Esophagus squamous epithelium (tissue), 5 donors: ENCODE data around the gene FNTB. TPM values are rescaled to one million over a fixed set of nuclear protein-coding genes. Genes with fewer than 3 reads are reported as not detected.

Source experiments
- DNase-seq: peaks from one replicate; lab custom pipeline; 2025; lab: John Stamatoyannopoulos, UW
- H3K27ac ChIP-seq, 4 donors: fragments of 200-600 bp; sonication (generic); one replicate each; pipeline ENCODE4 v1.5.1; 2016 to 2019; ENCODE audit warnings: mild to moderate bottlenecking in 1 of 4
- H3K27me3 ChIP-seq, 4 donors: fragments of 200-600 bp; sonication (generic); 1 replicate in 3 of 4; 2 replicates in 1 of 4; pipeline versions ENCODE4 v1.5.1 to v1.6.0; 2017 to 2021; ENCODE audit warnings: antibody characterized with exemption in 1 of 4
- H3K36me3 ChIP-seq, 3 donors: fragments of 200-600 bp; sonication (generic); one replicate each; pipeline ENCODE4 v1.5.1; 2016 to 2019
- H3K4me1 ChIP-seq, 3 donors: fragments of 200-600 bp; sonication (generic); one replicate each; pipeline ENCODE4 v1.5.1; 2017 to 2019
- H3K4me3 ChIP-seq, 4 donors: fragments of 200-600 bp; sonication (generic); 1 replicate in 3 of 4; 2 replicates in 1 of 4; pipeline ENCODE4 v1.5.1; 2016 to 2019; ENCODE audit warnings: mild to moderate bottlenecking in 2 of 4, moderate library complexity in 1 of 4
- H3K9me3 ChIP-seq, 3 donors: fragments of 200-600 bp; sonication (generic); one replicate each; pipeline ENCODE4 v1.5.1; 2016 to 2019
- POLR2A ChIP-seq, 4 donors: fragments of 450-650 bp; IDR thresholded peaks; one replicate each; pipeline ENCODE4 v1.6.1; 2017; ENCODE audit warnings: antibody characterized with exemption in 4 of 4, mild to moderate bottlenecking in 4 of 4, moderate library complexity in 3 of 4
- WGBS, 2 donors: methylation state at CpG; one replicate each; pipeline ENCODE4 v1.1.5; 2018; 5-methylcytosine and 5-hydroxymethylcytosine counted together
- intact Hi-C: fragments of 100-400 bp; cut with DNase I; formaldehyde crosslinking; loops from one replicate; pipeline ENCODE4 v1.15.0; 2022
- total RNA-seq, 4 donors: library from RNA; depleted of rRNA; stranded (reverse); fragments of >200 nt; gene quantifications; one replicate each; pipeline ENCODE4 v1.1.0, GENCODE V29; 2016
- TF ChIP-seq, protein P1 (sequence below), 6 experiments: fragments of 450-650 bp in 4 of 6; fragments of 200-600 bp in 2 of 6; sonication (generic) in 2 of 6; IDR thresholded peaks; one replicate each; pipeline ENCODE4 v1.5.1; 2016 to 2019; ENCODE audit warnings: antibody characterized with exemption in 6 of 6, mild to moderate bottlenecking in 4 of 6, moderate library complexity in 4 of 6
- donor health status: DM: yes; HTN: yes; CAD: no.

Gene FNTB
- total RNA-seq, 4 donors from 2014 or later = 16.2 to 20.4 (median 18.2) TPM

DNA sequence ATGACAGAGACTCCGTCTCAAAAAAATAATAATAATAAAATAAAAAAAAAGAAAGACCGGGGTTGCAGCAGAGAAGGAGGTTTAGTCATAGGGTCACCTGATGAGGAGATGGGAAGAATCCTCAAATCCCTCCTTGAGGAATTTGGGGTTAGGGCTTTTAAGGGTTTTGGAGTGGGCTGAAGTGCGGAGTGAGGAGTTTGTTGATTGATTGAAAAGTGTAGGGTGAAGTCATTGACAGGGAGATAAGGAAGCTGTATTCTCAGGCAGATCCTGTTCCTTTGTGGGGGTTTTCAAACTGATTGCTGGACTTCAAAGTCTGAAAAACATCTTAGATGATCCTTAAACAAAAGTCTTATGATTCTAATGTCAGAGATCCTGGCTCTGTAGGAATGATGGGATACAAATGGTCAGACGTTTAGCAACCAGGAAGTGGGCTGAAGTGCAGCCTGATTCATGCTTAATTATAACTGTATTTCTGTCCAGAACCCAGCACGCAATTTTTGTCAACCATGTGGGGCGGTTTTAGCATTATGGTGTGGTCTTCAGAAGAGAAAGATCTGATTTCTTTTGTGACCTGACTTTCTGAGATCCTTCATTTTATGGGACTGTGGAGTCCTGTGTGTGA is 16.0 kb downstream of the FNTB start:
- TF ChIP-seq POLR2A (IDR thresholded peaks at IDR 0.05) = no peak
- 68 to 73% methylated on average over 6 of the region's 6 CpGs for WGBS, 2 donors
- Histone ChIP-seq H3K4me3 (no peak overlapping the region), H3K9me3 (no peaks in the 10 kb centered on the region), H3K27me3 (no peaks in the 10 kb centered on the region), H3K36me3 (peaks cover 0 to 22% (median 0%) of the 10 kb centered on the region in 3 donors), H3K27ac (peak overlapping the region in 1 of 4 donors; percentile 19), H3K4me1 (peaks cover 10 to 50% (median 11%) of the 10 kb centered on the region in 3 donors)
- no peak for DNase-seq
- intact Hi-C loops = no loop called here

DNA sequence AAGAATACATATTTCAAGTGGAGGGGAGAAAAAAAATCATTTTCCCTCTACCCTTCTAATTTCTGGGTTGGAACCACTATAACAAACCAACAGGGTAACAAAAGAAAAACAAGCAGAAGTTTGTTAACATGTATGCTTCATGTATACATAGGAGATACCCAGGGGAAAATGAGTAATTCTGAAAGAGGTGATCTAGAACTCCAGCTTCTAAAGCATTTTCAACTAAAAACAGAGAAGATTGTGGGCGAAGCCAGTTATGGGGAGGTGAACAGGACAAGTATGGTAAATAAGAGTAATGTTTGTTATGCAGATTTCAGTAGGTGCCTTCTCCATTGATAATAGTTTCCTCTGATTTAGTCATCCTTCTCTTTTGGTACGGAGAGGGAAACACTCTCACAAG is 16.7 kb downstream of the FNTB start:
- H3K9me3 ChIP-seq = no peaks in the 10 kb centered on the region
- H3K4me1 ChIP-seq = peaks cover 4 to 43% (median 7%) of the 10 kb centered on the region in 3 donors
- peaks cover 0 to 28% (median 0%) of the 10 kb centered on the region in 3 donors for H3K36me3 ChIP-seq
- H3K27me3 ChIP-seq = no peaks in the 10 kb centered on the region
- TF ChIP-seq POLR2A (IDR thresholded peaks at IDR 0.05) = no peak
- H3K27ac ChIP-seq = peak overlapping the region in 1 of 4 donors; percentile 5
- 78 to 82% methylated on average over 2 of the region's 2 CpGs for WGBS, 2 donors
- intact Hi-C loops = no loop called here
- DNase-seq = no peak
- H3K4me3 ChIP-seq = no peak overlapping the region

DNA sequence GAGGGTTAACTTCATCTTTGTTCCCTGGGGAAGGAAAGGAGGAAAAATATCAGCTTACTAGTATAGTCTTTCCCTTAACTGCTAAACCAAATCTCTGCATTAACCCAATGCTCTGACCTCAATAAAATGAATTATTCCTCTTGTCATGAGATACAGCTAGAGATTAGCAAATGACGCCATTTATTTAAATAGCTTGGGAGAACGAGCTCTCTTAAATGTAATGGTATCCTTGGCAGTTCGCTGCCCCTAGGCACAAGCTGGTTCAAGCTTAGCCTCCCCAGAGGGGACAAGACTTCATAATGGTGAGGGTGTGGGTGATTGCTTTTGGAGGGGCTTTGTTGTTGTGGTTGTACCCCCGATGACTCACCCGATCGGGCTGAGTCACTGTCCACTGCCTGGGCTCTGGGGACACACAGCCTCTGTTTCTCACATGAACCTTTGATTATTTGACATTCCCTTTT is 19.6 kb downstream of the FNTB start:
- Histone ChIP-seq H3K9me3 (no peaks in the 10 kb centered on the region), H3K27me3 (no peaks in the 10 kb centered on the region), H3K4me3 (no peak overlapping the region), H3K4me1 (peaks cover 0 to 22% (median 3%) of the 10 kb centered on the region in 3 donors), H3K36me3 (peaks cover 0 to 57% (median 0%) of the 10 kb centered on the region in 3 donors), H3K27ac (peak overlapping the region in 3 of 4 donors; percentile 32 to 68 (median 62))
- intact Hi-C loops = no loop called here
- WGBS, 2 donors = 80 to 81% methylated on average over 5 to 6 of the region's 6 CpGs
- no peak for DNase-seq
- TF ChIP-seq, protein P1, sequence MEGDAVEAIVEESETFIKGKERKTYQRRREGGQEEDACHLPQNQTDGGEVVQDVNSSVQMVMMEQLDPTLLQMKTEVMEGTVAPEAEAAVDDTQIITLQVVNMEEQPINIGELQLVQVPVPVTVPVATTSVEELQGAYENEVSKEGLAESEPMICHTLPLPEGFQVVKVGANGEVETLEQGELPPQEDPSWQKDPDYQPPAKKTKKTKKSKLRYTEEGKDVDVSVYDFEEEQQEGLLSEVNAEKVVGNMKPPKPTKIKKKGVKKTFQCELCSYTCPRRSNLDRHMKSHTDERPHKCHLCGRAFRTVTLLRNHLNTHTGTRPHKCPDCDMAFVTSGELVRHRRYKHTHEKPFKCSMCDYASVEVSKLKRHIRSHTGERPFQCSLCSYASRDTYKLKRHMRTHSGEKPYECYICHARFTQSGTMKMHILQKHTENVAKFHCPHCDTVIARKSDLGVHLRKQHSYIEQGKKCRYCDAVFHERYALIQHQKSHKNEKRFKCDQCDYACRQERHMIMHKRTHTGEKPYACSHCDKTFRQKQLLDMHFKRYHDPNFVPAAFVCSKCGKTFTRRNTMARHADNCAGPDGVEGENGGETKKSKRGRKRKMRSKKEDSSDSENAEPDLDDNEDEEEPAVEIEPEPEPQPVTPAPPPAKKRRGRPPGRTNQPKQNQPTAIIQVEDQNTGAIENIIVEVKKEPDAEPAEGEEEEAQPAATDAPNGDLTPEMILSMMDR (IDR thresholded peaks at IDR 0.05) = no peak
- TF ChIP-seq POLR2A (IDR thresholded peaks at IDR 0.05) = no peak

DNA sequence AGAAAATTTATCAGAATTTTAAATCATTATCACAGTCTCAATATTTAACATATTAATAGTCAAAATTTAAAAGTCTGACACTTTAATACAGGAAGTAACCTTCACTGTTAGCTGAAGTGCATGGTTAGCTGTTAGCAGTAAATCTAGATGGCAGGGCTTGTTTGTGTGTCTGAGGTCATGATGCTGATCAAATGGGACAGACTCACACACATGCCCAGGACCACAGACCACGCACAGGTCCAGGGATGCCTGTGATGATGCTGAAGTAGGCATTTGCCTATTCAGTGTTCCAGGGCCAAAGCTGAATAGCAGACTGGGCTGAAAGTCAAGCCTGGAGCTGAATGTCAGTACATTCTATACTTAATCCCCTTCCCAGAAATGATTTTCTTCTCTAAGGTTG is 20.5 kb downstream of the FNTB start:
- intact Hi-C loops = no loop called here
- DNase-seq = no peak
- Histone ChIP-seq H3K27ac (no peak overlapping the region), H3K36me3 (peaks cover 0 to 67% (median 0%) of the 10 kb centered on the region in 3 donors), H3K4me1 (peaks cover 0 to 21% (median 3%) of the 10 kb centered on the region in 3 donors), H3K27me3 (no peaks in the 10 kb centered on the region), H3K9me3 (no peaks in the 10 kb centered on the region), H3K4me3 (no peak overlapping the region)
- TF ChIP-seq, protein P1 (IDR thresholded peaks at IDR 0.05) = no peak
- TF ChIP-seq POLR2A (IDR thresholded peaks at IDR 0.05) = no peak
- 90 to 100% methylated on average over 1 of the region's 1 CpG for WGBS, 2 donors

DNA sequence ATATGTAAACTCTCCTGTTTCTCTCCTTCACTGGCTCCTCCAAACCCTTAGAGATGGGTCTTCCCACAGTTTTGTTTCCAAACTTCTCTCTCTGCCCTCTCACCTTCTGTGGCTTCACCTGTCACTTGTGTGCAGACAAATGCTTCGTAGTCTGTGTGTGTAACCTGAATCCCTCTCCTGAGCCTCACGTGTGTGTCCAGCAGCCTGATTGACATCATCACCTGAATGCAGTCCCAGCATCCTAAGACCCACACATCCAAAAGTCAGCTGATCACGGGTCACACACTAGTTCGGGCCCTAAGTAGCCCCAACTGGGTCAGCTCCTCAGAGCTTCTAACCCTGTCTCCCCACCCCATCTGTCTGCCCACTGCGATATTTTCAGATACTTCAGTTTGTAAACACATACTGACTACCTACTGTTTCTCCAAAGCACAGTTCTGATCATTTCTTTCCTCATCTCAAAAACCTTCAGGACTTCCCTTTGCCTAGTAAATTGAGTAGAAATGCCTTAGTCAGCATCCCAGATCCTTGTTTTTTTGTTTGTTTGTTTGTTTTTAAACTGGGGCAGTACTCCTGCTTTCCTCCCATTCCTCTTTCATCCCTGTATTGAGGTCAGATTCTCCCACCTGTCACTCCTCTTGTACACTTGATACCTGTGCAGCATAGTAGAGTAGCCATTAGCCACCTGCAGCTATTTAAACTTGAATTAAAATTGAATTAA is 23.7 kb downstream of the FNTB start:
- WGBS, 2 donors = 87 to 89% methylated on average over 5 of the region's 5 CpGs
- peaks cover 0 to 87% (median 0%) of the 10 kb centered on the region in 3 donors for H3K36me3 ChIP-seq

More for the DNA sequence above, 23.7 kb downstream of the FNTB start:
- Histone ChIP-seq H3K4me3 (no peak overlapping the region), H3K27me3 (no peaks in the 10 kb centered on the region), H3K4me1 (peaks cover 0 to 12% (median 3%) of the 10 kb centered on the region in 3 donors), H3K27ac (no peak overlapping the region), H3K9me3 (no peaks in the 10 kb centered on the region)
- intact Hi-C loops = no loop called here
- TF ChIP-seq, protein P1 (IDR thresholded peaks at IDR 0.05) = no peak
- TF ChIP-seq POLR2A (IDR thresholded peaks at IDR 0.05) = no peak
- DNase-seq = no peak
